HepG2 (cell line): ENCODE results near the gene BIVM. TPM values are rescaled to one million over a fixed set of nuclear protein-coding genes. Genes with fewer than 3 reads are reported as not detected.
A peak's percentile ranks its signal among the peaks of the same experiment; 100 is the strongest.

Experiments used
- DMAP1 ChIP-seq: IDR thresholded peaks from 2 replicates; pipeline ENCODE4 v1.6.1; 2016
- FOXK2 ChIP-seq: fragments of 450-650 bp; IDR thresholded peaks from 2 replicates; pipeline ENCODE4 v1.6.1; 2016
- HDAC6 ChIP-seq: fragments of 200-600 bp; sonication (generic); IDR thresholded peaks from 2 replicates; pipeline ENCODE4 v1.7.0; 2017; ENCODE audit warnings: mild to moderate bottlenecking, antibody characterized with exemption, low read length, low read depth
- HMG20A ChIP-seq: IDR thresholded peaks from 2 replicates; pipeline ENCODE4 v1.6.1; 2016; ENCODE audit warnings: borderline replicate concordance
- MTA1 ChIP-seq: sonication (generic); formaldehyde crosslinking; IDR thresholded peaks from 2 replicates; pipeline ENCODE4 v1.4.0; 2020; ENCODE audit warnings: missing genetic modification reagents, mild to moderate bottlenecking, borderline replicate concordance
- MYNN ChIP-seq: sonication (generic); formaldehyde crosslinking; IDR thresholded peaks from 2 replicates; pipeline ENCODE4 v1.4.0; 2020; ENCODE audit warnings: mild to moderate bottlenecking, low read depth, missing genetic modification reagents
- NCOR1 ChIP-seq: fragments of 200-600 bp; sonication (generic); IDR thresholded peaks from 2 replicates; pipeline ENCODE4 v1.7.0; 2017; ENCODE audit warnings: antibody characterized with exemption, low read length, borderline replicate concordance
- NFATC3 ChIP-seq: sonication (generic); formaldehyde crosslinking; IDR thresholded peaks from 2 replicates; pipeline ENCODE4 v1.5.1; 2020; ENCODE audit warnings: mild to moderate bottlenecking, missing genetic modification reagents
- PHF20 ChIP-seq: sonication (generic); formaldehyde crosslinking; IDR thresholded peaks from 2 replicates; pipeline ENCODE4 v1.5.0; 2020; ENCODE audit warnings: mild to moderate bottlenecking, missing genetic modification reagents
- PHF21A ChIP-seq: sonication (generic); formaldehyde crosslinking; IDR thresholded peaks from 2 replicates; pipeline ENCODE4 v1.5.0; 2020; ENCODE audit warnings: mild to moderate bottlenecking, missing genetic modification reagents
- PITX1 ChIP-seq: sonication (generic); formaldehyde crosslinking; IDR thresholded peaks from 2 replicates; pipeline ENCODE4 v1.5.1; 2020; ENCODE audit warnings: mild to moderate bottlenecking, missing genetic modification reagents
- REL ChIP-seq: sonication (generic); formaldehyde crosslinking; conservative IDR thresholded peaks from 2 replicates; pipeline ENCODE4 v1.8.0; 2022; ENCODE audit warnings: mild to moderate bottlenecking, missing genetic modification reagents, moderate library complexity
- SMARCC2 ChIP-seq: fragments of 450-650 bp; IDR thresholded peaks from 2 replicates; pipeline ENCODE4 v1.6.1; 2017; ENCODE audit warnings: antibody characterized with exemption, mild to moderate bottlenecking
- ZFP1 ChIP-seq: IDR thresholded peaks from 2 replicates; pipeline ENCODE4 v1.6.1; 2016
- ZKSCAN1 ChIP-seq: fragments of 150-350 bp; IDR thresholded peaks from 2 replicates; pipeline ENCODE4 v1.6.1; 2014; ENCODE audit warnings: low read length
- ZNF24 ChIP-seq: fragments of 450-650 bp; IDR thresholded peaks from 2 replicates; pipeline ENCODE4 v1.6.1; 2017; ENCODE audit warnings: antibody characterized with exemption, mild to moderate bottlenecking
- ZNF253 ChIP-seq: sonication (generic); formaldehyde crosslinking; IDR thresholded peaks from 2 replicates; pipeline ENCODE4 v1.8.0; 2022; ENCODE audit warnings: mild to moderate bottlenecking, missing genetic modification reagents, borderline replicate concordance
- ZNF274 ChIP-seq: sonication (generic); formaldehyde crosslinking; IDR thresholded peaks from 2 replicates; pipeline ENCODE4 v1.5.1; 2020; ENCODE audit warnings: mild to moderate bottlenecking, missing genetic modification reagents
- ZNF326 ChIP-seq: sonication (generic); formaldehyde crosslinking; IDR thresholded peaks from 2 replicates; pipeline ENCODE4 v1.4.0; 2020; ENCODE audit warnings: missing genetic modification reagents, borderline replicate concordance
- ZNF34 ChIP-seq: sonication (generic); formaldehyde crosslinking; IDR thresholded peaks from 2 replicates; pipeline ENCODE4 v1.4.0; 2020; ENCODE audit warnings: mild to moderate bottlenecking, missing genetic modification reagents, borderline replicate concordance
- ZNF614 ChIP-seq: IDR thresholded peaks from 2 replicates; pipeline ENCODE4 v1.6.1; 2018; ENCODE audit warnings: missing biosample characterization, missing genetic modification reagents, inconsistent platforms, borderline replicate concordance
- ZSCAN12 ChIP-seq: sonication (generic); formaldehyde crosslinking; IDR thresholded peaks from 2 replicates; pipeline ENCODE4 v1.9.0; 2021; ENCODE audit warnings: mild to moderate bottlenecking, missing genetic modification reagents
- polyA plus RNA-seq, 8 experiments: library from polyadenylated mRNA; depleted of rRNA in 3 of 8; stranded (reverse) in 7 of 8; unstranded in 1 of 8; fragments of >200 nt; fragmentation: Illumina TruSeq in 4 of 8; extraction: Trizol in 4 of 8; gene quantifications; 2 replicates each; pipeline versions ENCODE4 v1.2.1 to v1.2.3, GENCODE V29; 2011 to 2016; ENCODE audit warnings: low read depth in 4 of 8, missing spikeins in 1 of 8, mixed read lengths in 1 of 8; ENCODE audit not compliant: insufficient read depth in 1 of 8
- total RNA-seq, 5 experiments: library from RNA; depleted of rRNA; stranded (reverse); fragments of >200 nt; fragmentation: Illumina TruSeq; extraction: Trizol; gene quantifications; 2 replicates each; pipeline ENCODE4 v1.2.3, GENCODE V29; 2016; ENCODE audit warnings: low read depth in 1 of 5
- TF ChIP-seq, protein P1 (sequence below): sonication (generic); formaldehyde crosslinking; IDR thresholded peaks from 2 replicates; pipeline ENCODE4 v1.4.0; 2020; ENCODE audit warnings: missing genetic modification reagents, borderline replicate concordance
- TF ChIP-seq, protein P2 (sequence below): sonication (generic); formaldehyde crosslinking; IDR thresholded peaks from 2 replicates; pipeline ENCODE4 v1.8.1; 2023; ENCODE audit warnings: mild to moderate bottlenecking, missing genetic modification reagents, borderline replicate concordance
- TF ChIP-seq, protein P3 (sequence below): sonication (generic); formaldehyde crosslinking; IDR thresholded peaks from 2 replicates; pipeline ENCODE4 v1.5.1; 2020; ENCODE audit warnings: mild to moderate bottlenecking, missing genetic modification reagents, moderate library complexity
- TF ChIP-seq, protein P4 (sequence below): IDR thresholded peaks from 2 replicates; pipeline ENCODE4 v1.6.1; 2016

BIVM gene
- total and polyA plus RNA-seq, 2 of the 13 experiments (the other 11 are each of a cell fraction or from before 2014, with no cell fraction given): 10.4 to 15.8 TPM

DNA sequence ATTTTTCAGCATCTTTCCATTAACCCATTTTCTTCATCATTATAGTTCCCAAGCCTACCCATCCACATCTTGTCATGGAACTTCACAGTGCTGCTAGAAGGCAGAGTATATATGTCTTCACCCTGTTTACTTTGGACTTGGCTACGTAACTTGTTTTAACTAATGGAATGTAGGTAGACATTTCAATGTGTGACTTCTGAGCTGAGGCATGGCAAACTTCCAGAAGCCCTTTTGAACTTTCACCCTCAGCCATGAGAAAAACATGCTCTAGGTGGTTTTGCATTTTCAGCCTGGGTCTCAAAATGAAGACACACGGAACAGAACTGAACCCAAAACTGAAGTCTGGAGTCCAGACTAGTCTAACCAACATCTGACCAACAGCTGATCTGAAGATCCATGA is 28.5 kb upstream of the BIVM start (continued):
- TF ChIP-seq, protein P1, sequence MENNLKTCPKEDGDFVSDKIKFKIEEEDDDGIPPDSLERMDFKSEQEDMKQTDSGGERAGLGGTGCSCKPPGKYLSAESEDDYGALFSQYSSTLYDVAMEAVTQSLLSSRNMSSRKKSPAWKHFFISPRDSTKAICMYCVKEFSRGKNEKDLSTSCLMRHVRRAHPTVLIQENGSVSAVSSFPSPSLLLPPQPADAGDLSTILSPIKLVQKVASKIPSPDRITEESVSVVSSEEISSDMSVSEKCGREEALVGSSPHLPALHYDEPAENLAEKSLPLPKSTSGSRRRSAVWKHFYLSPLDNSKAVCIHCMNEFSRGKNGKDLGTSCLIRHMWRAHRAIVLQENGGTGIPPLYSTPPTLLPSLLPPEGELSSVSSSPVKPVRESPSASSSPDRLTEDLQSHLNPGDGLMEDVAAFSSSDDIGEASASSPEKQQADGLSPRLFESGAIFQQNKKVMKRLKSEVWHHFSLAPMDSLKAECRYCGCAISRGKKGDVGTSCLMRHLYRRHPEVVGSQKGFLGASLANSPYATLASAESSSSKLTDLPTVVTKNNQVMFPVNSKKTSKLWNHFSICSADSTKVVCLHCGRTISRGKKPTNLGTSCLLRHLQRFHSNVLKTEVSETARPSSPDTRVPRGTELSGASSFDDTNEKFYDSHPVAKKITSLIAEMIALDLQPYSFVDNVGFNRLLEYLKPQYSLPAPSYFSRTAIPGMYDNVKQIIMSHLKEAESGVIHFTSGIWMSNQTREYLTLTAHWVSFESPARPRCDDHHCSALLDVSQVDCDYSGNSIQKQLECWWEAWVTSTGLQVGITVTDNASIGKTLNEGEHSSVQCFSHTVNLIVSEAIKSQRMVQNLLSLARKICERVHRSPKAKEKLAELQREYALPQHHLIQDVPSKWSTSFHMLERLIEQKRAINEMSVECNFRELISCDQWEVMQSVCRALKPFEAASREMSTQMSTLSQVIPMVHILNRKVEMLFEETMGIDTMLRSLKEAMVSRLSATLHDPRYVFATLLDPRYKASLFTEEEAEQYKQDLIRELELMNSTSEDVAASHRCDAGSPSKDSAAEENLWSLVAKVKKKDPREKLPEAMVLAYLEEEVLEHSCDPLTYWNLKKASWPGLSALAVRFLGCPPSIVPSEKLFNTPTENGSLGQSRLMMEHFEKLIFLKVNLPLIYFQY (CRISPR knock-in tag): no peak
- TF ChIP-seq ZNF24 (no peak), NCOR1 (0 out of 2 replicates have a peak, but pooled peaks have one; percentile 40), PITX1 (CRISPR knock-in tag) (no peak), ZFP1 (CRISPR knock-in tag) (no peak), NFATC3 (CRISPR knock-in tag) (no peak), MTA1 (no peak), ZNF34 (CRISPR knock-in tag) (no peak), SMARCC2 (no peak), HMG20A (CRISPR knock-in tag) (peak; percentile 48; the same call in 1 of the 2 replicates), ZNF326 (CRISPR knock-in tag) (no peak), ZNF274 (CRISPR knock-in tag) (no peak), REL (CRISPR knock-in tag) (no peak), HDAC6 (no peak), PHF21A (CRISPR knock-in tag) (no peak), ZKSCAN1 (no peak), ZNF253 (no peak), ZNF614 (CRISPR knock-in tag) (peak; percentile 67; the same call in 1 of the 2 replicates), DMAP1 (CRISPR knock-in tag) (no peak), MYNN (CRISPR knock-in tag) (no peak), FOXK2 (peak; percentile 24; the same call in 1 of the 2 replicates), ZSCAN12 (CRISPR knock-in tag) (no peak), PHF20 (CRISPR knock-in tag) (no peak)
- TF ChIP-seq, protein P2, sequence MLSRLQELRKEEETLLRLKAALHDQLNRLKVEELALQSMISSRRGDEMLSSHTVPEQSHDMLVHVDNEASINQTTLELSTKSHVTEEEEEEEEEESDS (CRISPR knock-in tag): no peak
- TF ChIP-seq, protein P3, sequence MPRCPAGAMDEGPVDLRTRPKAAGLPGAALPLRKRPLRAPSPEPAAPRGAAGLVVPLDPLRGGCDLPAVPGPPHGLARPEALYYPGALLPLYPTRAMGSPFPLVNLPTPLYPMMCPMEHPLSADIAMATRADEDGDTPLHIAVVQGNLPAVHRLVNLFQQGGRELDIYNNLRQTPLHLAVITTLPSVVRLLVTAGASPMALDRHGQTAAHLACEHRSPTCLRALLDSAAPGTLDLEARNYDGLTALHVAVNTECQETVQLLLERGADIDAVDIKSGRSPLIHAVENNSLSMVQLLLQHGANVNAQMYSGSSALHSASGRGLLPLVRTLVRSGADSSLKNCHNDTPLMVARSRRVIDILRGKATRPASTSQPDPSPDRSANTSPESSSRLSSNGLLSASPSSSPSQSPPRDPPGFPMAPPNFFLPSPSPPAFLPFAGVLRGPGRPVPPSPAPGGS (CRISPR knock-in tag): no peak
- TF ChIP-seq, protein P4, sequence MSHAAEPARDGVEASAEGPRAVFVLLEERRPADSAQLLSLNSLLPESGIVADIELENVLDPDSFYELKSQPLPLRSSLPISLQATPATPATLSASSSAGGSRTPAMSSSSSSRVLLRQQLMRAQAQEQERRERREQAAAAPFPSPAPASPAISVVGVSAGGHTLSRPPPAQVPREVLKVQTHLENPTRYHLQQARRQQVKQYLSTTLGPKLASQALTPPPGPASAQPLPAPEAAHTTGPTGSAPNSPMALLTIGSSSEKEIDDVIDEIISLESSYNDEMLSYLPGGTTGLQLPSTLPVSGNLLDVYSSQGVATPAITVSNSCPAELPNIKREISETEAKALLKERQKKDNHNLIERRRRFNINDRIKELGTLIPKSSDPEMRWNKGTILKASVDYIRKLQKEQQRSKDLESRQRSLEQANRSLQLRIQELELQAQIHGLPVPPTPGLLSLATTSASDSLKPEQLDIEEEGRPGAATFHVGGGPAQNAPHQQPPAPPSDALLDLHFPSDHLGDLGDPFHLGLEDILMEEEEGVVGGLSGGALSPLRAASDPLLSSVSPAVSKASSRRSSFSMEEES: no peak
